ENCODE data around the gene TMEM269.

DNA sequence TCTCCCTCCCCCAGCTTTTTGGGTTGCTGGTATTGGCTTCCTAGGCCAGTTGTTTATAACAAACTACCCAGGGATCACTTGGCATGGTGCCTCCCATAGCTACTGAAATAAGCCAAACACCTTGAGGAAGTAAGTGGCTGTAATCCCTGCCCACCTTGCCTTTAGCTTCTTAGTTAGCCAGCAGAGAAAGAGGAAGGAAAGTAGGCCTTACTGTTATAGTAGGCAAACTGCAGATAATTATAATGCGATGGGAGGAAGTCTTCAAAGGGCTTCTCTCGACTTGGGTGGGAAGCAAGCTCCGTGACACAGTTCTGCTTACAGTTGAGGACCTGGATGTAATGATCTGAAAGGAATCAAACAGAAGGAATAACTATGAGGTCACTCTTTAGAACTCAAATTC is 26.1 kb upstream of the TMEM269 start:
- TF ChIP-seq CTCF (IDR thresholded peaks at IDR 0.05; ENCODE audit: poor library complexity), result no peak
- no peak for TF ChIP-seq EZH2phosphoT487 (IDR thresholded peaks at IDR 0.05; ENCODE audit: low read depth, severe bottlenecking, unreplicated experiment)
- no peak for TF ChIP-seq EZH2 (IDR thresholded peaks at IDR 0.05; ENCODE audit: borderline replicate concordance)
